ENCODE measurements around the gene SEZ6. TPM values are rescaled to one million over a fixed set of nuclear protein-coding genes. Genes with fewer than 3 reads are reported as not detected.

Gene SEZ6
- total and polyA plus RNA-seq, 10 of the 15 experiments (the other 5 are each of a cell fraction or from before 2014, with no cell fraction given): 0.05 to 0.87 (median 0.17) TPM; not detected in 4

DNA sequence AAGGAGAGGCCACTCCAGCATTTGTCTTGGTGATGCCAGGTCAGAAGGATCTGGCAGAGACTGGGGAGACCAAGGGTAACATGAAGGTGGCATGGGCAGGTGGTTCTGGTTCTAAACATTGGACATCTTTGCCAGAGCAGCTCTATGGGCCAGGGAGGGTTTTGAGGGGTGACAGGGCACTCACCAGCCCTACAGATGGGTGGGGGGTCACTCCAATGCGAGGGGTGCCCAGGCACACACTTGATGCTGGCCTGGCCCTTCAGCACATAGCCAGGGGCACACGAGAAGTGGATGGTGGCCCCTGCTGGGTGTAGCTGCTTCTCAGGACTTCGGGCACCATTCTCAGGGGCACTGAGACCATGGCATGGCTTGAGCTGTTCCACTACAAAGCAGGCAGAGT lies 49.0 kb downstream of the SEZ6 start:
- Histone ChIP-seq H3K27ac (ENCODE audit: control insufficient read depth, insufficient read depth) (no peak overlapping the region), H3K36me3 (ENCODE audit: control insufficient read depth in 2 of 2, insufficient read depth in 2 of 2, low read length in 1 of 2) (no peaks in the 10 kb centered on the region), H3K9me3 (replicated peaks; ENCODE audit: control insufficient read depth, insufficient read depth, low read length) (no peaks in the 10 kb centered on the region), H2AFZ (ENCODE audit: control insufficient read depth, low read depth, low read length) (no peak overlapping the region), H3K4me2 (ENCODE audit: control insufficient read depth, insufficient read depth) (no peak overlapping the region), H3K79me2 (ENCODE audit: control insufficient read depth, insufficient read depth, low read length) (no peaks in the 10 kb centered on the region), H3K27me3 (replicated peaks in 1 of 2; ENCODE audit: control insufficient read depth in 2 of 2, insufficient read depth in 2 of 2, low read length in 1 of 2) (no peaks in the 10 kb centered on the region), H3K9ac (ENCODE audit: control insufficient read depth, insufficient read depth, low read length) (no peak overlapping the region), H3K4me1 (ENCODE audit: control insufficient read depth, insufficient read depth, low read length) (peaks cover 4% of the 10 kb centered on the region), H4K20me1 (ENCODE audit: control insufficient read depth, insufficient read depth) (no peaks in the 10 kb centered on the region), H3K4me3 (no peak overlapping the region)
- BruUV-seq (replicated peaks): no TSS peak
- POLR2A ChIA-PET: interaction anchor here (0.6 kb wide), 1 partner anchor 110 kb away, joined by 5 read pairs; no protein-coding TSS in a partner anchor
- SMC1A ChIA-PET (ENCODE audit: uncharacterized antibody, unreplicated experiment): interaction anchor here (0.9 kb wide), 1 partner anchor 9 kb away, joined by 3 read pairs; no protein-coding TSS in a partner anchor
- 26% methylated on average over 3 of the region's 3 CpGs for WGBS (ENCODE audit: insufficient coverage, insufficient replicate concordance, low lambda C conversion rate, missing lambda C conversion rate)
- no peak for TF ChIP-seq FOS (IDR thresholded peaks at IDR 0.05; ENCODE audit: borderline replicate concordance, extremely low read depth, insufficient read length)
- no peak for FAIRE-seq
- no peak for ATAC-seq
- no peak for DNase-seq (ENCODE audit: low read depth, low spot score)
- CTCF ChIA-PET: interaction anchor here (0.8 to 1.7 kb wide), 3 partner anchors 9 to 193 kb away, joined by 3 to 9 read pairs (median 3); no protein-coding TSS in a partner anchor
- RAD21 ChIA-PET (ENCODE audit: unreplicated experiment): no interaction called here
- in situ Hi-C loops (cut with MboI) (loop anchor here (10.0 kb wide), 1 partner anchor 622 kb away; the partner anchor contains the start of genes IFT20 and TNFAIP1), intact Hi-C loops (cut with micrococcal nuclease; ENCODE audit: unreplicated experiment) (no loop called here)

GRCh38 chr17:28956112-28956511 lies 49.7 kb downstream of the SEZ6 start:
- RAD21 ChIA-PET (ENCODE audit: unreplicated experiment): no interaction called here
- FAIRE-seq: no peak
- no peak for DNase-seq (ENCODE audit: low read depth, low spot score)

More at GRCh38 chr17:28956112-28956511, 49.7 kb downstream of the SEZ6 start:
- Histone ChIP-seq H3K27ac (ENCODE audit: control insufficient read depth, insufficient read depth) (no peak overlapping the region), H3K79me2 (ENCODE audit: control insufficient read depth, insufficient read depth, low read length) (peaks cover 2% of the 10 kb centered on the region), H3K9ac (ENCODE audit: control insufficient read depth, insufficient read depth, low read length) (no peak overlapping the region), H2AFZ (ENCODE audit: control insufficient read depth, low read depth, low read length) (no peak overlapping the region), H4K20me1 (ENCODE audit: control insufficient read depth, insufficient read depth) (no peaks in the 10 kb centered on the region), H3K36me3 (ENCODE audit: control insufficient read depth in 2 of 2, insufficient read depth in 2 of 2, low read length in 1 of 2) (no peaks in the 10 kb centered on the region), H3K9me3 (replicated peaks; ENCODE audit: control insufficient read depth, insufficient read depth, low read length) (no peaks in the 10 kb centered on the region), H3K27me3 (replicated peaks in 1 of 2; ENCODE audit: control insufficient read depth in 2 of 2, insufficient read depth in 2 of 2, low read length in 1 of 2) (no peaks in the 10 kb centered on the region), H3K4me2 (ENCODE audit: control insufficient read depth, insufficient read depth) (no peak overlapping the region), H3K4me3 (no peak overlapping the region), H3K4me1 (ENCODE audit: control insufficient read depth, insufficient read depth, low read length) (peaks cover 4% of the 10 kb centered on the region)
- intact Hi-C loops (cut with micrococcal nuclease; ENCODE audit: unreplicated experiment) (no loop called here), in situ Hi-C loops (cut with MboI) (loop anchor here (10.0 kb wide), 1 partner anchor 621 kb away; the partner anchor contains the start of genes IFT20 and TNFAIP1)
- no TSS peak for BruUV-seq (replicated peaks)
- SMC1A ChIA-PET (ENCODE audit: uncharacterized antibody, unreplicated experiment): interaction anchor here (0.9 kb wide), 1 partner anchor 9 kb away, joined by 3 read pairs; no protein-coding TSS in a partner anchor
- TF ChIP-seq EP300 (IDR thresholded peaks at IDR 0.05; ENCODE audit: borderline replicate concordance in 1 of 2, control insufficient read depth in 1 of 2, low read depth in 2 of 2, low read length in 2 of 2) (no peak), ZNF24 (IDR thresholded peaks at IDR 0.05) (no peak), ZNF622 (IDR thresholded peaks at IDR 0.05) (no peak), ZNF384 (IDR thresholded peaks at IDR 0.05; ENCODE audit: borderline replicate concordance, low read depth, low read length) (no peak), SIN3A (IDR thresholded peaks at IDR 0.05; ENCODE audit: low read depth, low read length) (no peak), CTCF (IDR thresholded peaks at IDR 0.05 in 2 of 3, conservative IDR thresholded peaks at IDR 0.05 in 1 of 3; ENCODE audit: control insufficient read depth in 2 of 3, extremely low read depth in 1 of 3, insufficient read depth in 1 of 3, low read depth in 3 of 3, low read length in 3 of 3) (no peak), HCFC1 (IDR thresholded peaks at IDR 0.05; ENCODE audit: low read length) (no peak), LARP7 (IDR thresholded peaks at IDR 0.05) (no peak)
- CTCF ChIA-PET: interaction anchor here (0.8 kb wide), 1 partner anchor 191 kb away, joined by 3 read pairs; no protein-coding TSS in a partner anchor
- 88% methylated on average over 1 of the region's 7 CpGs for WGBS (ENCODE audit: insufficient coverage, insufficient replicate concordance, low lambda C conversion rate, missing lambda C conversion rate)
- no peak for ATAC-seq
- POLR2A ChIA-PET: no interaction called here

Data from GM12878 (cell line).